CD4-positive, alpha-beta T cell treated with Interleukin-12 subunit alpha and Interleukin-12 subunit beta, for 1 hour (primary cell): ENCODE measurements around the gene LGALS9B.
"Not testable (repeated sequence)": the region's sequence is repeated elsewhere in the genome, so short reads cannot be mapped to it uniquely, and the experiment has no call there.

Experiments used
- DNase-seq: peaks from one replicate; pipeline ENCODE4 v3.0.0-alpha.2; 2020

The LGALS9B gene

DNA sequence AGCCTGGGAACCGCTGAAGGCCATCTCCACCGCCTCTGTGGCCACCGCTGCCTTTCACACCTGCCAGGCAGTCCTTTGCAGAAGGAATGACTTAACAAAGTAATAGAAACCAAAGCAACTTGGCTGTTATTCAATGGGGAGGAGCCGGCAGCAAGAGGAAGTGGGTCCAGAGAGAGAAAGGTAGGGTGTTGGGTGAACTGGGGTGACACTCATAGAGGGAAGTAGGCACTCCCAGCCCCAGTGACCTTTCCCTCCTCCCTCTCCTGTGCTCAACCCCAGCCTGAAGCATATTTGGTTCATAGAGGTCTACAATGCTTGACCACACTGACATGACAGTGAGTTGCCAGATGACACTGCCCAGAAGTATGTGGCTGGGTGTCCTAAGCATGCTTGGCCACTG lies at the start of gene LGALS9B:
Gene LGALS9B (minus strand): TSS at position 93 of the 400 bp plus-strand sequence. CDS start 69 bp downstream, at position 24.
- DNase-seq: not testable (repeated sequence)

GRCh38 chr17:20516986-20517385 lies 49.6 kb upstream of the LGALS9B start:
- not testable (repeated sequence) for DNase-seq

GRCh38 chr17:20515099-20515498 lies 47.8 kb upstream of the LGALS9B start:
- not testable (repeated sequence) for DNase-seq

- DNase-seq: not testable (repeated sequence)
These were observed 46.2 kb upstream of the LGALS9B start for GRCh38 chr17:20513539-20513938.

DNA sequence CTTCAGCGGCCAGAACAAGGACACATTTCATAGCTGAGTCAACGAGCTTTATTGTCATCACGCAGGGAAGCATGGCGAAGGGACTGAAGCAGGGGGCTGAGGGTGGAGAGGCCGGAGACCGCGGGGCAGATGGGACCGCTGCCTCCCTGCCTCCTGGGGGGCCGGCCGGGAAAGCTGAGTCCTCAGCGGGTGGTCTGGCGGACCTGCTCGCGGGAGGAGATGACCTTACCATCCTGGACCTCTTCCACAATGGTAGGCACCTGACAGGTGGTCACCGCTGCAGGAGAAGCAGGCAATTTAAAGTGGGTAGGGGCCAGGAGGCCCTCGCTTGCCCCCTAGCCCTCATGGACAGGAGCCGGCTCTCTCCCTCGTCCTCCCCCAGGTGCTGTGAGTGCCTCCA lies 45.0 kb upstream of the LGALS9B start:
- not testable (repeated sequence) for DNase-seq

DNA sequence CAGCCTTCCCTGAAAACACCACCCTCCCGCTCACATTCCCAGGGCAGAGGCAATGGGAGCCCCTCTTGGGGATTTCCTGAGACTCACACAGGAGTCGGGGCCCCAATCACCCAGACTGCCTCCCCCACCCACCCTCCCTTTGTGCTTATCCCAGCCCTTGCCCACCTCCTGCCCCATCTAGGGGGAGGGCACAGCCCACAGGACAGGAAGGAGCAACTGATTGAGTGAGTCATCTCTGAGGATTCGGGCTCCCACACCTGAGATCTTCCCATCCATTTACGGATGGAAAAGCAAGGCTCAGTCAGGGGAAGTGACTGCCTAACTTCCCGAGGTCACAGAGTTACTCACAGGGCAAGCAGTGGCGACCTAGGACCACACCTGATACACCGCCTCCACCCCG lies 44.4 kb upstream of the LGALS9B start:
- not testable (repeated sequence) for DNase-seq

DNA sequence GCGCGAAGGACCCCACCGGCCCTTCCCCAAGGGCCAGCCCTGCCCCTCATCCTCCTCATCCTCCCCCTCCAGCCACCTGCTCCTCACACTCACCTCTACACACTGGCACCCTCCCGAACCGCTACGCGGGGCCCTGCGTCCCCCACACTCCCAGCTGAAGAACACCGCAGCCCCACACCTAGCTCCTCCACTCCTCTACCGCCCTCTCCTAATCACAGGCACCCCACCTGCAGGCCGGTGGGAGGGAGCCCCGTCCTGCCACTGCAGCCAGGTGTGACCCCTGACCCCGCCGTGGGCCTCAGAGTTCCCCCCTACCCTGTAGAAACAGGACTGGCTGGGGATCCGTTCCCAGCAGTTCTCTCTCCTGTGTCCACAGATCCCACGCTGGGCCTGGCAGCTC lies 38.0 kb upstream of the LGALS9B start:
- not testable (repeated sequence) for DNase-seq

GRCh38 chr17:20504388-20505066 lies 37.2 kb upstream of the LGALS9B start:
- DNase-seq: not testable (repeated sequence)

GRCh38 chr17:20501896-20502295 lies 34.6 kb upstream of the LGALS9B start:
- not testable (repeated sequence) for DNase-seq

GRCh38 chr17:20500346-20500745 lies 33.0 kb upstream of the LGALS9B start:
- DNase-seq: not testable (repeated sequence)

- not testable (repeated sequence) for DNase-seq
These were observed 28.1 kb upstream of the LGALS9B start for GRCh38 chr17:20495420-20495819.

GRCh38 chr17:20494735-20495134 lies 27.4 kb upstream of the LGALS9B start:
- DNase-seq: not testable (repeated sequence)

GRCh38 chr17:20494147-20494546 lies 26.8 kb upstream of the LGALS9B start:
- DNase-seq: not testable (repeated sequence)

GRCh38 chr17:20492971-20493370 lies 25.6 kb upstream of the LGALS9B start:
- not testable (repeated sequence) for DNase-seq

DNA sequence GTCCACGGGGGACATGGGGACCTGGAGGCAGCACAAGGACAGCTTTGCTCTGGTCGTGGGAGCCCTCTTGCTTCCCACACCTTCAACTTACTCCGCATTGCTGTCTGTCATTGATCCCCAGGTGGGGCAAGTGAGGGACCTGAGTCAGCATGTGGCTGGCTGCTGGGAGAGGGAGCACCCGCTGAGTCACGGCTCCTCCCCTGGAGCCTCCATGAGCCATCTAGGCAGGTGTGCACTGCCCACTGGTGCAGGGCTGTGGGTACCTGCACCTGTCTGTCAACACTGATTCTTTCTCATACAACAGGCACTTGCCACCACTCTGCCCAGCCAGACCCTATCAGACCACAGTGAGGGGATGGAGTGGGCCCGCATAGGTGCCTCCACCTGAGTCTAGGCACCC lies 24.8 kb upstream of the LGALS9B start:
- not testable (repeated sequence) for DNase-seq

GRCh38 chr17:20484930-20485329 lies 17.6 kb upstream of the LGALS9B start:
- not testable (repeated sequence) for DNase-seq

DNA sequence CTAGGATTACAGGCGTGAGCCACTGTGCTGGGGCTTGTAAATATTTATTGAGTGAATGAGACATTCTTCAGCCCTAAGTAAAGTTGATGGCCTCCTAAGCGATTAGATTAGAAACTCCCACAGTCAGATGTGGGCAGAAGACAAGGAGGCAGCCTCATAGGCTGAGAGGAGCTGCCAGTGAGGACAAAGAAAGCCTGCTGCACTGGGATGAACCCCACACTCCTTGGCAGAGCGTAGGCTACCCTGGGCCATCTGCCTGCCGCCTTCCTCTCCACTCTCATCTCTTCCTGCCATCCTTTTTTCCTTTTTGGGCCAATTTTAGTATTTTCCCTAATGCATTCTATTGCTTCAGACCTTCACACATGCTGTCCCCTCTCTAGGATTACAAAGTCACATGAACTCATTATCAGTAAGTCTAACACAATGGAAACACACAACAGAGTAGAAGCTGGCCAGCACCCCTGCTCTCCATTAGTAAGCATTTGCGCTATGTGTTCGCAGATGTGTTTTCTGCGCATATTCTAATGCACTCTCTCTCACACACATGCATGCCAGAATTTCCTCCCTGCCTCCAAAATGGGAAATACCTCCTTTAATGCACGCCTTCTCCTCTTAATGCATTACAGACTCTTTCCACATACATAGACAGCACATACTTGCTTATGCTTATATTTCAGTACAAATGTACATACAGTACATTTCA lies 12.7 kb upstream of the LGALS9B start:
- DNase-seq: not testable (repeated sequence)

DNA sequence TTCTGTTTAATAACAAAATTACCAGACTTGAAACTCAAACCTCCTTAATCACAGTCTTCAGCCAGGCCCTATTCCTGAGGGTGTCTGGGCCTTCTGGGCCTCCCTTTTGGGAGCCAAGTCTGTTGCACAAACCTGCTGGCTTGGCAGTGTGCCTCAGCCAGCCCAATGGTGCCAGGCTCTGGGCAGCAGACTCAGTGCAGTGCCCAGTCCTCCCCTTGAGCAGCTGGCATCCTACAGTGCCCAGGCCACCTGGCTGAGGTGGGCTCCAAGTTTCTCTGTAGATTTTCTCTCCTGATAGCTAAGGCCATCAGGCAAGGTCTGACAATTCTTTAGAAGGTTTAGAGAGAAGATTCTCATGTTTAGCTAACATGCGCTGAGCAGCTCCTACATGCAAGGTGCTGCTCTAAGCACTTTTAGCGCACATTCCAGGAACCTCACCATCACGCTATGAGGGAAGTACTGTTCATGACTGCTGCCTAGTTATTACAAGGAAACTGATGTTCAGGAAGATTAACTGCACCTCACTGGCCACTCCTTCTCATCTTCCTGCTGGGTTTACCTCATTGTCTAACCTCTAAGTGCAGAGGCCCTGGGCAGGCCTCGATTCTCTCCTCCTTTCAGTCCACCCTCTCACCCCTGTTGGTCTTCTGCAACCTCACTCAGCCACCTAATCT lies 10.2 kb upstream of the LGALS9B start:
- DNase-seq: not testable (repeated sequence)

GRCh38 chr17:20475137-20475831 lies 7.9 kb upstream of the LGALS9B start:
- not testable (repeated sequence) for DNase-seq

DNA sequence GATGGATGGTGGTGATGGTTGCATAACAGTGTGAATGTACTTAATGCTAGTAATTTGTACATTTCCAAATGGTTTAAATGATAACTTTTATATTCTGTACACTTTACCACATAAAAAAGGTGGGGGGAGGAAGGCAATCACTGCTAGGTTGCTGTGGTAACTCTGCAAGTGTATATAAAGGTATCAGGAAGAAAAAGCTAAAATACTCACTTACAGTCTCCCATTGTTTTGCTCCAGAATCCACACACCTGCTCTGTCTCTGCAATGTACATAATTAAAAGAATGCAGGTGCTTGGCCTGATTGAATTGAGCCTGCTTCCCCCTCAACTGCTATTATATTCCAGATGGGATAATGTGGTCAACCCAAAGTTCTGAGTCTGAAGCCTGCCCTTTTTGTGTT lies 6.7 kb upstream of the LGALS9B start:
- not testable (repeated sequence) for DNase-seq

DNA sequence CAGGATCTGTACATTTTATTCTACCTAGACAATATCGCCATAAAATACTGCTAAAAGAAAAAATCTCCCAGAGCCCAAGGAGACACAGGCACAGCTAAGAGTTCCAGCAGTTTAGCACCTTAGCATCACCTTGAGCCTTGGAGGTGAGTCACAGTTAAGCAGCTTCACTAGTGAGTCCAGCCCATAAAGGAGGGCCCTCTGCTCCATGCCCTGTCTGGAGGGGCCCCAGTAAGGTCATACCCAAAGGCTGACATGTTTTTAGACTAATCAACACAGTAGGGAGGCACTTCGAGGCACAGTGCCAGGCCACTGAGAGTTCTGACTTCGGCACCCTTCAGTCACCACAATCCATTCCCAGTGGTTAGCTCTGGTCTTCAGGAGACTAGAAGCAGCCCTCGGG lies 2.6 kb upstream of the LGALS9B start:
- not testable (repeated sequence) for DNase-seq

DNA sequence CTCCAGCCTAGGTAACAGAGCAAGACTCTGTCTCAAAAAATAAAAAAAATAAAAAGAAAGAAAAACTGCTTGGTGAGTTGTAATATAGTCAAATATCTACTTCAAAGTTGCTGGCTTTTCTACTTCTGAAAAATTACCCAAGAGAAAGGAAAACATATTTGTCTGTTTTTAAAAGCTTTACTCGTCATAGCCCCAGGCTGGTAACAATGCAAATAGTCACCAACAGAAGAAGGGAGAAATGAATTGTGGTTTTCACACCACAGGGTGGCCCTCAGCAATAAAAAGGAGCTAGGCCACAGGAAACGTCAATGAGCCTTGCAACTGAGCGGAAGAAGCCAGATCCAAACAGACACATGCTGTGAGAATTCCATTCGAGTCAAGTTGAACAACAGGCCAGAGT lies 1.8 kb upstream of the LGALS9B start:
- not testable (repeated sequence) for DNase-seq

DNA sequence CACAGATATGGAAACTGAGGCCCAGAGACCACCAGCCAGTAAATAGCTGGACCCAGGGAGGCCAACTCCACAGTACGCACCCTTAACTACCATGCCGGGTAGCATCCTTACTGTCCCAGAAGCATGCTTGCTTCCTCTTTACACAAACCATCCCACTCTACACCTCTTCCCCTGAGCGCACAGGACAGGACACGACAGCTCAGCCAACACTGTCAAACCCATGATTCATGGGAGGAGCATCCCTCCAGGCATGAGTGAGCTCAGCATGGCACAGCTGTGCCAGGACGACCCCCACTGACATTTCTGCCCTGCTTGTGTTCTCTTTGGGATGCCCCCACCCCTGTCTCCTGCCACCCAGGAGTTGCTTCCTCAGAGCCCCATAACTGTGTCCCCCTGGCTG lies 340 bp downstream of the LGALS9B start:
- not testable (repeated sequence) for DNase-seq
